ENCODE data around the gene NACA.
"Not testable (repeated sequence)": the region's sequence is repeated elsewhere in the genome, so short reads cannot be mapped to it uniquely, and the experiment has no call there.

GRCh38 chr12:56726196-56726675 lies 1.1 kb upstream of the NACA start:
- TF ChIP-seq CTCF (conservative IDR thresholded peaks at IDR 0.05; ENCODE audit: low read depth in 2 of 2); ETS1 (IDR thresholded peaks at IDR 0.05); REST (IDR thresholded peaks at IDR 0.05; ENCODE audit: unreplicated experiment); POLR2AphosphoS5 (IDR thresholded peaks at IDR 0.05; ENCODE audit: low read depth); EZH2 (IDR thresholded peaks at IDR 0.05; ENCODE audit: low read depth, unreplicated experiment); EZH2phosphoT487 (IDR thresholded peaks at IDR 0.05; ENCODE audit: unreplicated experiment): not testable (repeated sequence)
